Astrocyte (in vitro differentiated cells and primary cell): ENCODE measurements around the gene MALL. TPM values are rescaled to one million over a fixed set of nuclear protein-coding genes. Genes with fewer than 3 reads are reported as not detected.

Experiments
- DNase-seq: peaks from one replicate; pipeline ENCODE4 v3.0.0-alpha.2; 2010; ENCODE audit warnings: low read depth
- FAIRE-seq: peaks from 2 replicates; lab custom pipeline; 2011; peaks lifted over from hg19 to GRCh38; lab: Jason Lieb, UNC
- H2AFZ ChIP-seq: 2 replicates; pipeline ENCODE4 v1.6.0; 2012; ENCODE audit warnings: low read depth, low read length, inconsistent platforms
- H3K27ac ChIP-seq: 2 replicates; pipeline ENCODE4 v1.5.1; 2011; ENCODE audit warnings: low read depth, low read length, inconsistent platforms
- H3K27me3 ChIP-seq: 2 replicates; pipeline ENCODE4 v1.6.0; 2011; ENCODE audit warnings: low read length, inconsistent platforms; ENCODE audit not compliant: insufficient read depth
- H3K36me3 ChIP-seq: 2 replicates; pipeline ENCODE4 v1.5.1; 2011; ENCODE audit warnings: low read length, inconsistent platforms; ENCODE audit not compliant: insufficient read depth
- H3K4me1 ChIP-seq: 2 replicates; pipeline ENCODE4 v1.5.1; 2011; ENCODE audit warnings: low read length, inconsistent platforms; ENCODE audit not compliant: insufficient read depth
- H3K4me2 ChIP-seq: 2 replicates; pipeline ENCODE4 v1.6.0; 2012; ENCODE audit warnings: low read length, inconsistent platforms
- H3K4me3 ChIP-seq: 2 replicates; pipeline ENCODE4 v1.5.1; 2011; ENCODE audit warnings: low read depth, mild to moderate bottlenecking, low read length, inconsistent platforms; ENCODE audit not compliant: insufficient read depth
- H3K79me2 ChIP-seq: 2 replicates; pipeline ENCODE4 v1.6.0; 2012; ENCODE audit warnings: mild to moderate bottlenecking, low read length, inconsistent platforms; ENCODE audit not compliant: insufficient read depth
- H3K9ac ChIP-seq: 2 replicates; pipeline ENCODE4 v1.6.0; 2012; ENCODE audit warnings: mild to moderate bottlenecking, low read length, inconsistent platforms
- H3K9me3 ChIP-seq: 2 replicates; pipeline ENCODE4 v1.5.1; 2012; ENCODE audit warnings: low read depth, mild to moderate bottlenecking, low read length, inconsistent platforms; ENCODE audit not compliant: insufficient read depth
- H4K20me1 ChIP-seq: 2 replicates; pipeline ENCODE4 v1.6.0; 2012; ENCODE audit warnings: low read length, inconsistent platforms; ENCODE audit not compliant: insufficient read depth
- H3K27ac Mint-ChIP-seq: one replicate; pipeline ENCODE4 v1.8.0; 2021; ENCODE audit warnings: mild to moderate bottlenecking, mixed read lengths; ENCODE audit not compliant: unreplicated experiment
- H3K27me3 Mint-ChIP-seq: one replicate; pipeline ENCODE4 v1.8.0; 2021; ENCODE audit warnings: low read depth, mixed read lengths; ENCODE audit not compliant: unreplicated experiment
- H3K36me3 Mint-ChIP-seq: one replicate; pipeline ENCODE4 v1.8.0; 2021; ENCODE audit warnings: low read depth, mixed read lengths; ENCODE audit not compliant: unreplicated experiment
- H3K4me1 Mint-ChIP-seq: one replicate; pipeline ENCODE4 v1.8.0; 2021; ENCODE audit warnings: low read depth, mixed read lengths; ENCODE audit not compliant: unreplicated experiment
- H3K4me3 Mint-ChIP-seq: one replicate; pipeline ENCODE4 v1.8.0; 2021; ENCODE audit warnings: mild to moderate bottlenecking, moderate library complexity, mixed read lengths; ENCODE audit not compliant: unreplicated experiment
- H3K9me3 Mint-ChIP-seq: one replicate; pipeline ENCODE4 v1.8.0; 2021; ENCODE audit warnings: mild to moderate bottlenecking, mixed read lengths; ENCODE audit not compliant: unreplicated experiment
- CTCF ChIP-seq: IDR thresholded peaks from 2 replicates; pipeline ENCODE4 v1.5.1; 2011; ENCODE audit warnings: low read depth, mild to moderate bottlenecking, inconsistent platforms, low read length, moderate library complexity; ENCODE audit not compliant: insufficient read depth
- EZH2 ChIP-seq: IDR thresholded peaks from 2 replicates; pipeline ENCODE4 v1.6.1; 2012; ENCODE audit warnings: mild to moderate bottlenecking, low read length, inconsistent platforms; ENCODE audit not compliant: insufficient read depth
- total RNA-seq: library from RNA; stranded (reverse); gene quantifications from 2 replicates; pipeline ENCODE4 v1.2.1, GENCODE V29; 2021

The MALL gene
- total RNA-seq, 1 donor from 2014 or later = 0.36 TPM

DNA sequence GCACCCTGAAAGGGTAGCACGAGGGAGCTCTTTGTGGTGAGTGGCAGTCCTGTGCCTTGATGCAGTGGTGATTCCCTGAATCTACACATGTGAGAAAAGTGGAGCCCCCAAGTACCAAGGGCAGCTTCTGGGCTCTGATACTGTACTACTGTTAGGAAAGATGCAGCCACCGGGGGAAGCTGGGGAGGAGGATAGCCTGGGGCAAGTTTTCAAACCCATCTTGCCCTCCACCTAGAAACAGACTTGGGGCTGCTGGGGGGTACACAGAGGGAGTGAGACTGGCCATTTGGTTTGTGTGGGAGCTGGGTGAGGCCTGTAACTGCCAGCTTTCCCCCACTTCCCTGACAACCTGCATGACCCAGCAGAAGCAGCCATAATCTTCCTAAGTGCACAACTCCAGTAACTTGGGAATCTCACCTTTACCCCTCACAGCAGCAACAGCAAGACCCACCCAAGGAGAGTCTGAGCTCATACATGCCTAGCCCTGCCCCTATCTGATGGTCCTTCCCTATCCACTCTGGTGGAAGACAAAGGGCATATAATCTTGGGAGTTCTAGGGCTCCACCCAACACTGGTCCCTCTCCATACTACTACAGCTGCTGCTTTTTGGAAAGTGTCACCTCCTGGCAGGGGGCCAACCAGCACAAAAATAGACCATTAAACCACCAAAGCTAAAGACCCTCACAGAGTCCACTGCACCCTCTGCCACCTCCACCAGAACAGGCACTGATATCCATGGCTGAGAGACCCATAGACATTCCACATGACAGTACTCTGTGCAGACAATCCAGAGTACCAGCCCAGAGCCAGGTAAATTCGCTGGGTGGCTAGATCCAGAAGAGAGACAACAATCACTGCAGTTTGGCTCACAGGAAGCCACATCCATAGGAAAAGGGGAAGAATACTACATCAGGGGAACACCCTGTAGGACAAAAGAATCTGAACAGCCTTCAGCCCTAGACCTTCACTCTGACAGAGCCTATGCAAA lies 8.2 kb downstream of the MALL start:
- peaks cover 45% of the 10 kb centered on the region for H3K4me1 ChIP-seq
- Mint-ChIP-seq H3K27me3 (peaks cover 10% of the 10 kb centered on the region), H3K27ac (no peak overlapping the region), H3K4me3 (no peak overlapping the region), H3K4me1 (peaks cover 12% of the 10 kb centered on the region), H3K9me3 (peaks cover 6% of the 10 kb centered on the region), H3K36me3 (no peaks in the 10 kb centered on the region)
- peak overlapping the region; percentile 61 for H3K9ac ChIP-seq
- no peaks in the 10 kb centered on the region for H3K36me3 ChIP-seq
- no peak for FAIRE-seq
- peak overlapping the region; percentile 75 for H3K27ac ChIP-seq
- H3K4me3 ChIP-seq = no peak overlapping the region
- H3K79me2 ChIP-seq = peaks cover 29% of the 10 kb centered on the region
- H3K27me3 ChIP-seq = no peaks in the 10 kb centered on the region
- peak overlapping the region; percentile 18 for H2AFZ ChIP-seq
- no peak for DNase-seq
- peak overlapping the region; percentile 71 for H3K4me2 ChIP-seq
- TF ChIP-seq EZH2 = no peak
- no peak for TF ChIP-seq CTCF
- no peaks in the 10 kb centered on the region for H4K20me1 ChIP-seq
- no peaks in the 10 kb centered on the region for H3K9me3 ChIP-seq

GRCh38 chr2:110106642-110107041 lies 9.0 kb downstream of the MALL start:
- FAIRE-seq (no peak), DNase-seq (peak; percentile 98)
- no peaks in the 10 kb centered on the region for H3K27me3 ChIP-seq
- peaks cover 24% of the 10 kb centered on the region for H3K79me2 ChIP-seq
- H3K9me3 ChIP-seq = no peaks in the 10 kb centered on the region
- Mint-ChIP-seq H3K9me3 (peaks cover 6% of the 10 kb centered on the region), H3K27me3 (peaks cover 5% of the 10 kb centered on the region), H3K4me1 (peaks cover 20% of the 10 kb centered on the region), H3K27ac (no peak overlapping the region), H3K36me3 (no peaks in the 10 kb centered on the region), H3K4me3 (no peak overlapping the region)
- no peak overlapping the region for H2AFZ ChIP-seq
- peak overlapping the region; percentile 61 for H3K9ac ChIP-seq
- H3K4me2 ChIP-seq = peak overlapping the region; percentile 71
- no peaks in the 10 kb centered on the region for H3K36me3 ChIP-seq
- TF ChIP-seq EZH2 (no peak), CTCF (no peak)
- no peaks in the 10 kb centered on the region for H4K20me1 ChIP-seq
- peak overlapping the region; percentile 75 for H3K27ac ChIP-seq
- no peak overlapping the region for H3K4me3 ChIP-seq
- H3K4me1 ChIP-seq = peaks cover 53% of the 10 kb centered on the region
